HG02623 (cell line): ENCODE results near the gene POLR2E.

Experiments used
- ATAC-seq: cut with Tn5 transposase; IDR thresholded peaks from one replicate; pipeline ENCODE4 v1.9.1; 2021; ENCODE audit warnings: moderate library complexity; ENCODE audit not compliant: unreplicated experiment

The POLR2E gene

GRCh38 chr19:1066748-1067340 is 28.3 kb downstream of the POLR2E start, which contains the start of gene ARHGAP45:
Gene ARHGAP45 (plus strand): TSS chr19:1067167. CDS start chr19:1067406, 239 bp downstream.
- ATAC-seq = peak; percentile 37

GRCh38 chr19:1066251-1066747 is 28.9 kb downstream of the POLR2E start:
- ATAC-seq = no peak

GRCh38 chr19:1065606-1066109 is 29.5 kb downstream of the POLR2E start:
- ATAC-seq = no peak

- no peak for ATAC-seq
Measured at GRCh38 chr19:1064661-1065605, 30.2 kb downstream of the POLR2E start.

- no peak for ATAC-seq
Measured at GRCh38 chr19:1063909-1064660, 31.1 kb downstream of the POLR2E start.

- ATAC-seq = no peak
Measured at GRCh38 chr19:1063030-1063908, 31.9 kb downstream of the POLR2E start.

GRCh38 chr19:1062387-1063029 is 32.7 kb downstream of the POLR2E start:
- ATAC-seq = no peak

- no peak for ATAC-seq
Measured at GRCh38 chr19:1061987-1062386, 33.2 kb downstream of the POLR2E start.

- no peak for ATAC-seq
Measured at GRCh38 chr19:1060689-1061088, 34.5 kb downstream of the POLR2E start.

- no peak for ATAC-seq
Measured at GRCh38 chr19:1058112-1058511, 37.1 kb downstream of the POLR2E start.

- ATAC-seq = no peak
Measured at GRCh38 chr19:1057176-1057855, 37.9 kb downstream of the POLR2E start.

- ATAC-seq = no peak
Measured at GRCh38 chr19:1055886-1056620, 39.1 kb downstream of the POLR2E start.

GRCh38 chr19:1055028-1055425 is 40.1 kb downstream of the POLR2E start:
- no peak for ATAC-seq

GRCh38 chr19:1054102-1055027 is 40.8 kb downstream of the POLR2E start:
- no peak for ATAC-seq

- ATAC-seq = no peak
Measured at GRCh38 chr19:1053176-1054101, 41.7 kb downstream of the POLR2E start.

- ATAC-seq = no peak
Measured at GRCh38 chr19:1052349-1052975, 42.7 kb downstream of the POLR2E start.
